Panc1 (cell line): ENCODE data around the gene CAND2.

Source experiments
- POLR2AphosphoS5 ChIP-seq: IDR thresholded peaks from 2 replicates; pipeline ENCODE4 v1.6.1; 2012; ENCODE audit warnings: mild to moderate bottlenecking, low read depth, low read length, moderate library complexity
- REST ChIP-seq, 2 experiments: IDR thresholded peaks; 2 replicates each; pipeline ENCODE4 v1.6.1; 2011 to 2012; ENCODE audit warnings: low read depth in 2 of 2, control low read depth in 1 of 2, low read length in 1 of 2, mild to moderate bottlenecking in 1 of 2, moderate library complexity in 1 of 2; ENCODE audit not compliant: insufficient read depth in 1 of 2
- SIN3A ChIP-seq: IDR thresholded peaks from 2 replicates; pipeline ENCODE4 v1.6.1; 2012; ENCODE audit warnings: low read depth, mild to moderate bottlenecking, low read length, moderate library complexity, borderline replicate concordance; ENCODE audit not compliant: insufficient read depth
- TCF7L2 ChIP-seq: IDR thresholded peaks from 2 replicates; pipeline ENCODE4 v1.6.1; 2011; ENCODE audit warnings: mild to moderate bottlenecking, low read depth, low read length, inconsistent platforms
- TF ChIP-seq, protein P1 (sequence below): fragments of 450-650 bp; IDR thresholded peaks from 2 replicates; pipeline ENCODE4 v1.5.1; 2017; ENCODE audit warnings: mild to moderate bottlenecking

- TF ChIP-seq, protein P1, sequence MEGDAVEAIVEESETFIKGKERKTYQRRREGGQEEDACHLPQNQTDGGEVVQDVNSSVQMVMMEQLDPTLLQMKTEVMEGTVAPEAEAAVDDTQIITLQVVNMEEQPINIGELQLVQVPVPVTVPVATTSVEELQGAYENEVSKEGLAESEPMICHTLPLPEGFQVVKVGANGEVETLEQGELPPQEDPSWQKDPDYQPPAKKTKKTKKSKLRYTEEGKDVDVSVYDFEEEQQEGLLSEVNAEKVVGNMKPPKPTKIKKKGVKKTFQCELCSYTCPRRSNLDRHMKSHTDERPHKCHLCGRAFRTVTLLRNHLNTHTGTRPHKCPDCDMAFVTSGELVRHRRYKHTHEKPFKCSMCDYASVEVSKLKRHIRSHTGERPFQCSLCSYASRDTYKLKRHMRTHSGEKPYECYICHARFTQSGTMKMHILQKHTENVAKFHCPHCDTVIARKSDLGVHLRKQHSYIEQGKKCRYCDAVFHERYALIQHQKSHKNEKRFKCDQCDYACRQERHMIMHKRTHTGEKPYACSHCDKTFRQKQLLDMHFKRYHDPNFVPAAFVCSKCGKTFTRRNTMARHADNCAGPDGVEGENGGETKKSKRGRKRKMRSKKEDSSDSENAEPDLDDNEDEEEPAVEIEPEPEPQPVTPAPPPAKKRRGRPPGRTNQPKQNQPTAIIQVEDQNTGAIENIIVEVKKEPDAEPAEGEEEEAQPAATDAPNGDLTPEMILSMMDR: no peak
- TF ChIP-seq REST (IDR thresholded peaks at IDR 0.05; ENCODE audit: insufficient read depth in 1 of 2, low read depth in 2 of 2, low read length in 1 of 2) (no peak), POLR2AphosphoS5 (no peak), SIN3A (no peak), TCF7L2 (no peak)
These were observed 68.8 kb downstream of the CAND2 start for GRCh38 chr3:12865271-12865670.
